IMR-90 (cell line): ENCODE results near the gene SUV39H2.

Experiments used
- BHLHE40 ChIP-seq: fragments of 150-350 bp; IDR thresholded peaks from 2 replicates; pipeline ENCODE4 v1.6.1; 2016; ENCODE audit warnings: mild to moderate bottlenecking, low read depth, low read length
- MXI1 ChIP-seq: IDR thresholded peaks from 2 replicates; pipeline ENCODE4 v1.6.1; 2012; ENCODE audit warnings: low read depth, mild to moderate bottlenecking, low read length, moderate library complexity, borderline replicate concordance
- POLR2A ChIP-seq: IDR thresholded peaks from 2 replicates; pipeline ENCODE4 v1.6.1; 2012; ENCODE audit warnings: mild to moderate bottlenecking, low read depth, low read length
- RAD21 ChIP-seq: IDR thresholded peaks from 2 replicates; pipeline ENCODE4 v1.6.1; 2012; ENCODE audit warnings: low read length, improper control_type of control experiment
- RFX5 ChIP-seq: IDR thresholded peaks from 2 replicates; pipeline ENCODE4 v1.8.0; 2012; ENCODE audit warnings: low read depth, mild to moderate bottlenecking, low read length, moderate library complexity
- TF ChIP-seq, protein P1 (sequence below): conservative IDR thresholded peaks from 2 replicates; pipeline ENCODE4 v1.5.1; 2012; ENCODE audit warnings: mild to moderate bottlenecking, low read depth, low read length, improper control_type of control experiment
- TF ChIP-seq, protein P2 (sequence below): fragments of 150-350 bp; IDR thresholded peaks from 2 replicates; pipeline ENCODE4 v1.6.1; 2017; ENCODE audit warnings: mild to moderate bottlenecking, antibody characterized with exemption, low read length, low read depth

- TF ChIP-seq RFX5 (no peak), RAD21 (no peak), BHLHE40 (no peak), MXI1 (no peak), POLR2A (no peak)
- TF ChIP-seq, protein P1, sequence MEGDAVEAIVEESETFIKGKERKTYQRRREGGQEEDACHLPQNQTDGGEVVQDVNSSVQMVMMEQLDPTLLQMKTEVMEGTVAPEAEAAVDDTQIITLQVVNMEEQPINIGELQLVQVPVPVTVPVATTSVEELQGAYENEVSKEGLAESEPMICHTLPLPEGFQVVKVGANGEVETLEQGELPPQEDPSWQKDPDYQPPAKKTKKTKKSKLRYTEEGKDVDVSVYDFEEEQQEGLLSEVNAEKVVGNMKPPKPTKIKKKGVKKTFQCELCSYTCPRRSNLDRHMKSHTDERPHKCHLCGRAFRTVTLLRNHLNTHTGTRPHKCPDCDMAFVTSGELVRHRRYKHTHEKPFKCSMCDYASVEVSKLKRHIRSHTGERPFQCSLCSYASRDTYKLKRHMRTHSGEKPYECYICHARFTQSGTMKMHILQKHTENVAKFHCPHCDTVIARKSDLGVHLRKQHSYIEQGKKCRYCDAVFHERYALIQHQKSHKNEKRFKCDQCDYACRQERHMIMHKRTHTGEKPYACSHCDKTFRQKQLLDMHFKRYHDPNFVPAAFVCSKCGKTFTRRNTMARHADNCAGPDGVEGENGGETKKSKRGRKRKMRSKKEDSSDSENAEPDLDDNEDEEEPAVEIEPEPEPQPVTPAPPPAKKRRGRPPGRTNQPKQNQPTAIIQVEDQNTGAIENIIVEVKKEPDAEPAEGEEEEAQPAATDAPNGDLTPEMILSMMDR = no peak
- TF ChIP-seq, protein P2, sequence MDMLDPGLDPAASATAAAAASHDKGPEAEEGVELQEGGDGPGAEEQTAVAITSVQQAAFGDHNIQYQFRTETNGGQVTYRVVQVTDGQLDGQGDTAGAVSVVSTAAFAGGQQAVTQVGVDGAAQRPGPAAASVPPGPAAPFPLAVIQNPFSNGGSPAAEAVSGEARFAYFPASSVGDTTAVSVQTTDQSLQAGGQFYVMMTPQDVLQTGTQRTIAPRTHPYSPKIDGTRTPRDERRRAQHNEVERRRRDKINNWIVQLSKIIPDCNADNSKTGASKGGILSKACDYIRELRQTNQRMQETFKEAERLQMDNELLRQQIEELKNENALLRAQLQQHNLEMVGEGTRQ = no peak
Observed at GRCh38 chr10:14836208-14836607, 42.5 kb upstream of the SUV39H2 start.
